Heart left ventricle (tissue), 16 donors: Measurements from ENCODE around the gene EPX. TPM values are rescaled to one million over a fixed set of nuclear protein-coding genes. Genes with fewer than 3 reads are reported as not detected.

Experiments
- ATAC-seq, 4 donors: fragments of 200-7000 bp; cut with Tn5 transposase; one replicate each; pipeline ENCODE4 v1.9.1; 2020 to 2022; ENCODE audit warnings: moderate library complexity in 4 of 4, mild to moderate bottlenecking in 3 of 4, moderate number of reproducible peaks in 1 of 4
- DNase-seq, 5 donors: peaks; one replicate each; pipeline ENCODE4 v3.0.0-alpha.2; 2020
- H3K27ac ChIP-seq, 12 donors: fragments of 200-600 bp; sonication (generic) in 4 of 12; one replicate each; pipeline versions ENCODE4 v1.5.0 to v1.8.0; 2016 to 2022; ENCODE audit warnings: mild to moderate bottlenecking in 2 of 12
- H3K27me3 ChIP-seq, 9 donors: fragments of 200-600 bp; sonication (generic) in 2 of 9; one replicate each; pipeline versions ENCODE4 v1.5.1 to v1.8.0; 2016 to 2022; ENCODE audit warnings: mild to moderate bottlenecking in 3 of 9
- H3K36me3 ChIP-seq, 9 donors: fragments of 200-600 bp; sonication (generic) in 2 of 9; one replicate each; pipeline versions ENCODE4 v1.5.0 to v1.8.0; 2018 to 2022; ENCODE audit warnings: mild to moderate bottlenecking in 2 of 9
- H3K4me1 ChIP-seq, 12 donors: fragments of 200-600 bp; sonication (generic) in 4 of 12; one replicate each; pipeline versions ENCODE4 v1.5.0 to v1.8.0; 2016 to 2022; ENCODE audit warnings: mild to moderate bottlenecking in 3 of 12
- H3K4me3 ChIP-seq, 12 donors: fragments of 200-600 bp; sonication (generic) in 4 of 12; one replicate each; pipeline versions ENCODE4 v1.5.0 to v1.8.0; 2017 to 2022; ENCODE audit warnings: mild to moderate bottlenecking in 9 of 12, moderate library complexity in 4 of 12
- H3K9me3 ChIP-seq, 12 donors: fragments of 200-600 bp; sonication (generic) in 4 of 12; one replicate each; pipeline versions ENCODE4 v1.5.0 to v1.8.0; 2016 to 2022; ENCODE audit warnings: mild to moderate bottlenecking in 1 of 12
- CTCF ChIP-seq, 12 donors: fragments of 200-600 bp; sonication (generic) in 4 of 12; IDR thresholded peaks; one replicate each; pipeline versions ENCODE4 v1.5.0 to v1.8.0; 2018 to 2022; ENCODE audit warnings: antibody characterized with exemption in 12 of 12, mild to moderate bottlenecking in 5 of 12
- POLR2A ChIP-seq, 2 donors: fragments of 450-650 bp; IDR thresholded peaks; one replicate each; pipeline ENCODE4 v1.6.1; 2017; ENCODE audit warnings: antibody characterized with exemption in 2 of 2, mild to moderate bottlenecking in 2 of 2, moderate library complexity in 2 of 2
- WGBS, 4 donors: extraction: QIAGEN DNeasy Blood & Tissue Kit in 2 of 4; methylation state at CpG; one replicate each; pipeline versions ENCODE4 v1.1.5 to v1.1.7; 2013 to 2018; 5-methylcytosine and 5-hydroxymethylcytosine counted together
- intact Hi-C, 10 donors: fragments of 100-400 bp; cut with DNase I; formaldehyde crosslinking; loops; one replicate each; pipeline versions ENCODE4 v1.11.1 to v1.14.2; 2022
- polyA plus RNA-seq, 2 donors: library from polyadenylated mRNA; stranded (reverse); fragments of 200-250 nt; gene quantifications; one replicate each; pipeline ENCODE4 v1.2.3, GENCODE V29; 2013
- total RNA-seq, 9 donors: library from RNA; depleted of rRNA in 2 of 9; stranded (reverse); fragments of >200 nt in 2 of 9; fragmentation: NEBNext Ultra II Directional in 3 of 9; extraction: Animal tissue kit (Norgen Biotek cat#: 25700) in 3 of 9; gene quantifications; one replicate each; pipeline versions ENCODE4 v1.1.0 to v1.2.4, GENCODE V29; 2016 to 2023
- donor health status: ischemic (EF 13 %, LVEDD 7.1; RV severe dilation, severe dysfunction).
- donor health status: healthy with polysubstance abuse.
- donor health status: DM: no; HTN: yes; CAD: no.
- donor health status: DM: no; HTN: no; CAD: no.
- donor health status: ischemic (EF 25% LVEDD 6.9; RV normal size, moderate dysfunction).
- donor health status: ischemic (EF 25% LVEDD 5.7; RV mildly dilated, moderate dysfunction).
- donor health status: healthy.
- donor health status: DM: yes; HTN: yes; CAD: no.
- donor health status: ischemic (EF 35%, LVEDD 5.7; RV mildly dilated, moderate dysfunction).
- donor health status: nonischemic (EF 11% LVEDD 7.7; RV severe dilation, severe dysfunction).
- donor health status: DM: yes; HTN: yes; CAD: no.
- donor health status: PGD.
- donor health status: ischemic (EF 29% LVEDD 5.4; RV normal size, mild dysfunction).
- donor health status: nonischemic (EF 23%, LVEDD 6.1; RV moderate dilation, normal function).

Gene EPX
- total and polyA plus RNA-seq, 11 donors, result not detected

GRCh38 chr17:58239987-58240386 is 47.5 kb downstream of the EPX start:
- intact Hi-C loops, result loop anchor here in 1 of 10 donors (10.0 kb wide), 1 partner anchor 175 kb away; the partner anchor contains the start of gene RNF43
- H3K4me1 ChIP-seq, result no peaks in the 10 kb centered on the region
- H3K27me3 ChIP-seq, result peaks cover 0 to 55% (median 19%) of the 10 kb centered on the region in 9 donors
- no peak overlapping the region for H3K27ac ChIP-seq
- TF ChIP-seq CTCF (IDR thresholded peaks at IDR 0.05) (no peak), POLR2A (IDR thresholded peaks at IDR 0.05) (no peak)
- H3K4me3 ChIP-seq, result no peak overlapping the region
- no peaks in the 10 kb centered on the region for H3K36me3 ChIP-seq
- H3K9me3 ChIP-seq, result no peaks in the 10 kb centered on the region
- 57 to 75% (median 62%) methylated on average over 1 of the region's 1 CpG for WGBS, 4 donors
- no peak for DNase-seq
- no peak for ATAC-seq

GRCh38 chr17:58242171-58242784 is 49.8 kb downstream of the EPX start:
- no peaks in the 10 kb centered on the region for H3K4me1 ChIP-seq
- no peaks in the 10 kb centered on the region for H3K9me3 ChIP-seq
- intact Hi-C loops, result loop anchor here in 1 of 10 donors (10.0 kb wide), 1 partner anchor 173 kb away; the partner anchor contains the start of gene RNF43
- no peaks in the 10 kb centered on the region for H3K36me3 ChIP-seq
- whole genome bisulfite sequencing, 4 donors, result 6 to 11% (median 7%) methylated on average over 4 of the region's 4 CpGs
- DNase-seq, result no peak
- no peak for ATAC-seq
- H3K27me3 ChIP-seq, result peaks cover 0 to 70% (median 23%) of the 10 kb centered on the region in 9 donors
- no peak overlapping the region for H3K4me3 ChIP-seq
- no peak overlapping the region for H3K27ac ChIP-seq
- TF ChIP-seq CTCF (IDR thresholded peaks at IDR 0.05), result no peak
- no peak for TF ChIP-seq POLR2A (IDR thresholded peaks at IDR 0.05)

GRCh38 chr17:58244963-58245362 is 52.4 kb downstream of the EPX start:
- Histone ChIP-seq H3K27me3 (peaks cover 4 to 78% (median 26%) of the 10 kb centered on the region in 9 donors), H3K27ac (no peak overlapping the region), H3K4me1 (peaks cover 4 to 11% (median 6%) of the 10 kb centered on the region in 12 donors), H3K9me3 (no peaks in the 10 kb centered on the region), H3K36me3 (no peaks in the 10 kb centered on the region), H3K4me3 (no peak overlapping the region)
- intact Hi-C loops, result loop anchor here in 2 of 10 donors (5.0 to 10.0 kb wide), 3 partner anchors 170 to 202 kb away; partner anchors contain the start of gene RNF43 (in 2 of the 2)
- no peak for DNase-seq
- TF ChIP-seq POLR2A (IDR thresholded peaks at IDR 0.05) (no peak), CTCF (IDR thresholded peaks at IDR 0.05) (no peak)
- ATAC-seq, result no peak
- 43 to 59% (median 44%) methylated on average over 6 of the region's 6 CpGs for WGBS, 4 donors

- no peak for ATAC-seq
- intact Hi-C loops, result loop anchor here in 2 of 10 donors (5.0 to 10.0 kb wide), 3 partner anchors 169 to 202 kb away; partner anchors contain the start of gene RNF43 (in 2 of the 2)
- Histone ChIP-seq H3K27me3 (peaks cover 4 to 78% (median 27%) of the 10 kb centered on the region in 9 donors), H3K4me1 (peaks cover 4 to 11% (median 6%) of the 10 kb centered on the region in 12 donors), H3K36me3 (no peaks in the 10 kb centered on the region), H3K9me3 (no peaks in the 10 kb centered on the region), H3K27ac (no peak overlapping the region), H3K4me3 (no peak overlapping the region)
- WGBS, 4 donors, result 54 to 57% (median 56%) methylated on average over 10 of the region's 10 CpGs
- no peak for DNase-seq
- TF ChIP-seq POLR2A (IDR thresholded peaks at IDR 0.05) (no peak), CTCF (IDR thresholded peaks at IDR 0.05) (no peak)
These were observed 53.0 kb downstream of the EPX start for GRCh38 chr17:58245428-58246103.
